ENCODE data around the gene OTUD7B.

DNA sequence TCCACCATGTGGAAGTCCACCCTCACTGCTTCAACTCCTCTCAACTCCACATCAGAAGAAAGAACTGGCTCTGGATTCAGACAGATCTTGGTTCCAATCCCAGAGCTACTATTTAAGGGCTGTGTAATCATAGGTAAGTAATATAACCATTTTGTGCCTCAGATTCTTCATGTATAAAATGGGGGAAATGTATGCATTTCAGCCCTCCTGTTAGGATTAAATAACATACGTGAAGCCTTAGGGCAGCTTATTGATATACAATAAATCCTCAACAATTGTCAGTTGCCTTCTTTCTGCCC lies 23.3 kb downstream of the OTUD7B start:
- TF ChIP-seq, protein P1, sequence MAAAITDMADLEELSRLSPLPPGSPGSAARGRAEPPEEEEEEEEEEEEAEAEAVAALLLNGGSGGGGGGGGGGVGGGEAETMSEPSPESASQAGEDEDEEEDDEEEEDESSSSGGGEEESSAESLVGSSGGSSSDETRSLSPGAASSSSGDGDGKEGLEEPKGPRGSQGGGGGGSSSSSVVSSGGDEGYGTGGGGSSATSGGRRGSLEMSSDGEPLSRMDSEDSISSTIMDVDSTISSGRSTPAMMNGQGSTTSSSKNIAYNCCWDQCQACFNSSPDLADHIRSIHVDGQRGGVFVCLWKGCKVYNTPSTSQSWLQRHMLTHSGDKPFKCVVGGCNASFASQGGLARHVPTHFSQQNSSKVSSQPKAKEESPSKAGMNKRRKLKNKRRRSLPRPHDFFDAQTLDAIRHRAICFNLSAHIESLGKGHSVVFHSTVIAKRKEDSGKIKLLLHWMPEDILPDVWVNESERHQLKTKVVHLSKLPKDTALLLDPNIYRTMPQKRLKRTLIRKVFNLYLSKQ (tag by site-specific recombination; IDR thresholded peaks at IDR 0.05; ENCODE audit: borderline replicate concordance): no peak
- TF ChIP-seq, protein P2, sequence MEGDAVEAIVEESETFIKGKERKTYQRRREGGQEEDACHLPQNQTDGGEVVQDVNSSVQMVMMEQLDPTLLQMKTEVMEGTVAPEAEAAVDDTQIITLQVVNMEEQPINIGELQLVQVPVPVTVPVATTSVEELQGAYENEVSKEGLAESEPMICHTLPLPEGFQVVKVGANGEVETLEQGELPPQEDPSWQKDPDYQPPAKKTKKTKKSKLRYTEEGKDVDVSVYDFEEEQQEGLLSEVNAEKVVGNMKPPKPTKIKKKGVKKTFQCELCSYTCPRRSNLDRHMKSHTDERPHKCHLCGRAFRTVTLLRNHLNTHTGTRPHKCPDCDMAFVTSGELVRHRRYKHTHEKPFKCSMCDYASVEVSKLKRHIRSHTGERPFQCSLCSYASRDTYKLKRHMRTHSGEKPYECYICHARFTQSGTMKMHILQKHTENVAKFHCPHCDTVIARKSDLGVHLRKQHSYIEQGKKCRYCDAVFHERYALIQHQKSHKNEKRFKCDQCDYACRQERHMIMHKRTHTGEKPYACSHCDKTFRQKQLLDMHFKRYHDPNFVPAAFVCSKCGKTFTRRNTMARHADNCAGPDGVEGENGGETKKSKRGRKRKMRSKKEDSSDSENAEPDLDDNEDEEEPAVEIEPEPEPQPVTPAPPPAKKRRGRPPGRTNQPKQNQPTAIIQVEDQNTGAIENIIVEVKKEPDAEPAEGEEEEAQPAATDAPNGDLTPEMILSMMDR (tag by site-specific recombination; IDR thresholded peaks at IDR 0.05): no peak
- TF ChIP-seq ZNF335 (tag by site-specific recombination; conservative IDR thresholded peaks at IDR 0.05) (no peak), ZNF274 (IDR thresholded peaks at IDR 0.05; ENCODE audit: low read length) (no peak), ZNF274 (tag by site-specific recombination; IDR thresholded peaks at IDR 0.05; ENCODE audit: borderline replicate concordance) (no peak), IKZF3 (tag by site-specific recombination; IDR thresholded peaks at IDR 0.05) (no peak)
